ENCODE data around the gene NPTXR.

DNA sequence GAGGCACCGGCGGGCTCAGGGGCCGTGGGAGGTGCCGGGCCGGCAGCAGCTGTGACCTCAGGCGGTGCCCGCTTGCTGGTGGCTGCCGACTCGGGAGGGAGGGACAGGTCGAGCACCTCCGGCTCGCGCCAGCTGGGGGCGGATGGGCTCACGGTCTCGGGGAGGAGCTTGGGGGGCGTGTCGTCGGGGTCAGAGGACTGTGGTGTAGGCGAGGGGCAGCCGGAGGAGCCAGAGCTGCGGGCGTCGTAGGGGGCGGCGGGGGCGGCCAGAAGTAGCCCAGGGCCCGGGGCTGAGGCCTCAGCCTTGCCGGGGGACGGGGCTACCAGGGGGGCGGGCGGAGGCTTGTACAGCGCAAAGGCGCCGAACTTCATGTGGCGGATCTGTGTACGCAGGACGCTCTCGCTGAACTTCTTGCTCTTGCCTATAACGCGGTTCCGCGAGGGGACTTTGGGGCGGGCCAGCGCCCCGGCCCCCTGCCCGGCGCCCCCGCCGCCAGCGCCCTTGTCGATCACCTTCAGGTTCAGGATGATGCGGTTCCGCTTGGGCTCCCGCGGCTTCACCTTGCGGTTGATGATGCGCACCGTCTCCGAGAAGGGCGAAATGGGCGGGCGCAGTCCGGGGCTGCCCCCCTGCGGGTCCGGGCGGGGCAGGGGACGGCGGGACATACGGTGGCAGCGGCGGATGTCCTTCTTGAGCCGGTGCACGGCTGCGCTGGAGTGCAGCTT lies 22.7 kb upstream of the NPTXR start:
- no peak for TF ChIP-seq BHLHE40 (IDR thresholded peaks at IDR 0.05; ENCODE audit: low read depth, low read length)
- TF ChIP-seq, protein P1, sequence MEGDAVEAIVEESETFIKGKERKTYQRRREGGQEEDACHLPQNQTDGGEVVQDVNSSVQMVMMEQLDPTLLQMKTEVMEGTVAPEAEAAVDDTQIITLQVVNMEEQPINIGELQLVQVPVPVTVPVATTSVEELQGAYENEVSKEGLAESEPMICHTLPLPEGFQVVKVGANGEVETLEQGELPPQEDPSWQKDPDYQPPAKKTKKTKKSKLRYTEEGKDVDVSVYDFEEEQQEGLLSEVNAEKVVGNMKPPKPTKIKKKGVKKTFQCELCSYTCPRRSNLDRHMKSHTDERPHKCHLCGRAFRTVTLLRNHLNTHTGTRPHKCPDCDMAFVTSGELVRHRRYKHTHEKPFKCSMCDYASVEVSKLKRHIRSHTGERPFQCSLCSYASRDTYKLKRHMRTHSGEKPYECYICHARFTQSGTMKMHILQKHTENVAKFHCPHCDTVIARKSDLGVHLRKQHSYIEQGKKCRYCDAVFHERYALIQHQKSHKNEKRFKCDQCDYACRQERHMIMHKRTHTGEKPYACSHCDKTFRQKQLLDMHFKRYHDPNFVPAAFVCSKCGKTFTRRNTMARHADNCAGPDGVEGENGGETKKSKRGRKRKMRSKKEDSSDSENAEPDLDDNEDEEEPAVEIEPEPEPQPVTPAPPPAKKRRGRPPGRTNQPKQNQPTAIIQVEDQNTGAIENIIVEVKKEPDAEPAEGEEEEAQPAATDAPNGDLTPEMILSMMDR (conservative IDR thresholded peaks at IDR 0.05; ENCODE audit: low read depth, low read length): no peak
- TF ChIP-seq MAZ (IDR thresholded peaks at IDR 0.05; ENCODE audit: borderline replicate concordance, low read depth, low read length): no peak
- TF ChIP-seq FOS (IDR thresholded peaks at IDR 0.05; ENCODE audit: low read depth, low read length): no peak
- no peak for TF ChIP-seq SMC3 (IDR thresholded peaks at IDR 0.05; ENCODE audit: low read depth, low read length)
- TF ChIP-seq RAD21 (IDR thresholded peaks at IDR 0.05; ENCODE audit: low read length): no peak
- no peak for TF ChIP-seq POLR2A (IDR thresholded peaks at IDR 0.05; ENCODE audit: low read depth, low read length)
- TF ChIP-seq, protein P2, sequence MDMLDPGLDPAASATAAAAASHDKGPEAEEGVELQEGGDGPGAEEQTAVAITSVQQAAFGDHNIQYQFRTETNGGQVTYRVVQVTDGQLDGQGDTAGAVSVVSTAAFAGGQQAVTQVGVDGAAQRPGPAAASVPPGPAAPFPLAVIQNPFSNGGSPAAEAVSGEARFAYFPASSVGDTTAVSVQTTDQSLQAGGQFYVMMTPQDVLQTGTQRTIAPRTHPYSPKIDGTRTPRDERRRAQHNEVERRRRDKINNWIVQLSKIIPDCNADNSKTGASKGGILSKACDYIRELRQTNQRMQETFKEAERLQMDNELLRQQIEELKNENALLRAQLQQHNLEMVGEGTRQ (IDR thresholded peaks at IDR 0.05; ENCODE audit: low read depth, low read length): no peak
- no peak for TF ChIP-seq RCOR1 (IDR thresholded peaks at IDR 0.05; ENCODE audit: insufficient replicate concordance, low read length)
- TF ChIP-seq CEBPB (IDR thresholded peaks at IDR 0.05; ENCODE audit: low read depth, low read length): no peak
- TF ChIP-seq, protein P3, sequence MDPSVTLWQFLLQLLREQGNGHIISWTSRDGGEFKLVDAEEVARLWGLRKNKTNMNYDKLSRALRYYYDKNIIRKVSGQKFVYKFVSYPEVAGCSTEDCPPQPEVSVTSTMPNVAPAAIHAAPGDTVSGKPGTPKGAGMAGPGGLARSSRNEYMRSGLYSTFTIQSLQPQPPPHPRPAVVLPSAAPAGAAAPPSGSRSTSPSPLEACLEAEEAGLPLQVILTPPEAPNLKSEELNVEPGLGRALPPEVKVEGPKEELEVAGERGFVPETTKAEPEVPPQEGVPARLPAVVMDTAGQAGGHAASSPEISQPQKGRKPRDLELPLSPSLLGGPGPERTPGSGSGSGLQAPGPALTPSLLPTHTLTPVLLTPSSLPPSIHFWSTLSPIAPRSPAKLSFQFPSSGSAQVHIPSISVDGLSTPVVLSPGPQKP (IDR thresholded peaks at IDR 0.05; ENCODE audit: borderline replicate concordance, low read depth, low read length): no peak
- no peak for TF ChIP-seq RFX5 (IDR thresholded peaks at IDR 0.05; ENCODE audit: low read depth, low read length)
- no peak for TF ChIP-seq CHD1 (IDR thresholded peaks at IDR 0.05; ENCODE audit: low read depth, low read length)

Data from IMR-90 (cell line).